Measurements from ENCODE around the gene SMYD3.
A peak's percentile ranks its signal among the peaks of the same experiment; 100 is the strongest.

Gene SMYD3

GRCh38 chr1:245888809-245889208 lies 618.3 kb downstream of the SMYD3 start:
- peak; percentile 41 to 72 (median 51) for DNase-seq

DNA sequence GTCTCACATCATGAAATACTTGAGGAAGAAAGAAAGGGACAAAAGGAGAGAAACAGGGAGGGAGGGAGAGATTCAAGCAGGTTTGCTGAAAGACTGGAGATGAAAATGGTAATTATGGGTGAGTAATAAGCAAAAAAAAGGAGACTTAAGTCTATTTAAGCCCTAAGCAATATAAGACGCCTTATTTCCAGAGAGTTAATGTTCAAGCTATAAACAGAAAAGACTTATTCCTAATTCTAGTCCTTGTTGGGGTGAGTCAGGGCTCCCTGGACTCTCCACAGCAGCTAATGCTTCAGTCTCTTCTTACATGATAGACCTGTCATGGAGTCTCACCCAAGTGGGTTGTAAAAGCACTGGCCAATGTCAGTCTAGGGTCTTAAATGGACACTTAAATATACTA lies 619.2 kb downstream of the SMYD3 start:
- no peak for DNase-seq

DNA sequence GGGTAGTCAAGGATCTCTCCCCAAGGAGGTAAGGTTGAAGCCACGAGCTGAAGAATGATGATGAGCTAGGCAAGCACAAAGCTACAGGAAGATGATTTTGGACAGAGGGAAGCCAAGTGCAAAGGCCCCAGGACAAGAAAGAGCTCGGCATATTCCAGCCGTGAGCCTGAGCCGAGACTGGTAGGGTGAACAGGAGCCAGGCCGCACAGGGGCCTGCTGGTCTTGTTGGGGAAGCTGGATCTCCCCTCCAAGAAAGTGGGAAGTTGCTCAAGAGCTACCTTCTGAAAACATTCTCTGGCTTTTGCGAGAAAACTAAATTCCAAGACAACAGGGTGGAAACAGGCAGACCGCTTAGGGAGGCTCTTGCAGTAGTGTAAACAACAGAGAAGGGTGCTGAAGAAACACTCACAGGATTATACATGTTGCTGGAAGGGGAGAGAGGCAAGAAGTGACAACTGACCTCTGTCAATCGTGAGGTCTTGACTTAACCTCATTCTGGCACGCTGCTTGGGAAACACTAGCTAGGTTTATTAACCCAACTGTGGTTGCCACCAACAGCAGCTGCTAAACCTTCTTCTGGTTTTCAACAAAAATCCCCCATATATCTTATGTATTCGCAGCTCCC lies 625.2 kb downstream of the SMYD3 start:
- DNase-seq: no peak

DNA sequence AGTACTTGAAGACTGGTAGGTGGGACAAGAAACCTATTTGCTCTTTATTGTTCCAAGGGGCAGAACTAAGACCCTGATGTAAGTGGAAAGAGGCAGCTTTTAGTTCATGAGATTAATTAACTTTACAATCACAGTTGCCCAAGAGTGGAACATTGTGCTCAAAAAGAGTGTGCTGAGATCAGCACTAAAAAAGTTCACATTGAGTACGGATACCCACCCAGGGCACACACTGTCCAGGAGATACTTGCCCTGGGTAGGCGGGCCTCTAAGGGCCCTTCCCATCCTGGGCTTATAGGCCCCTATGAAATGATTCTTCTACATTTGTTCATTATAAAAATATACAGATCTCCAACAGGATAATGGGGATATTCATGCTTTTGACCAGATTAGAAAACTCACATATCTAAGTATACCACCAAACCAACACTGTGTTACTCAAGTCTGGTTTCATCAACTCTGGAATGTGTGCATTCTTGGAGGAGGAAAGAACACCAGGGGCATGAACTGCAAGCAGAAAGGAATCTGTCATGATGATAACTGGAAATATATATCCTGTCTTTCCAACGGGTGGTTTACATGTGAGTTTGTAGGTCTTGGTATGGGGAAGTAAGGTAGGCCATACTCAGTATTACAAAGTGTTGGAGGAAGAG lies 626.2 kb downstream of the SMYD3 start:
- no peak for DNase-seq

- no peak for DNase-seq
Measured at GRCh38 chr1:245879091-245879490, 628.0 kb downstream of the SMYD3 start.

GRCh38 chr1:245878585-245878984 lies 628.5 kb downstream of the SMYD3 start:
- no peak for DNase-seq

DNA sequence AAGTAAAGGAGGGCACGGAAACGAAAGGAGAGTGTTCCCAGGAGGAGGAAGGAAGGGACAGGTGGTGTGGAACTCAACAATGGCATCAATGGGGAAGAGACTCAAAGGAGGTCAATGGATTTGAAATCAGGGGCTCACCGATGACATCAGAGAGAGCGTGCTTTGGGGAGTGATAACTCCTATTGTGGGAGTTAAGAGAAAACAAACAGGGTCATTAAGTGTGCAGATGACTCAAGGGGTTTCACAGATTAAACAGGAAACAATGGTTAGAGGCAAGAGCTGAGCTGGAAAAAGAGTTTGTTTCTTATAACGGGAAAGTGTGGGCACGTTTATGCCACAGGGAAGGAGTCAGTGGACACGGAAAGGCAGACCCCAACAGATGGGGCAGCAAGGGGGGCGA lies 629.1 kb downstream of the SMYD3 start:
- DNase-seq: no peak

DNA sequence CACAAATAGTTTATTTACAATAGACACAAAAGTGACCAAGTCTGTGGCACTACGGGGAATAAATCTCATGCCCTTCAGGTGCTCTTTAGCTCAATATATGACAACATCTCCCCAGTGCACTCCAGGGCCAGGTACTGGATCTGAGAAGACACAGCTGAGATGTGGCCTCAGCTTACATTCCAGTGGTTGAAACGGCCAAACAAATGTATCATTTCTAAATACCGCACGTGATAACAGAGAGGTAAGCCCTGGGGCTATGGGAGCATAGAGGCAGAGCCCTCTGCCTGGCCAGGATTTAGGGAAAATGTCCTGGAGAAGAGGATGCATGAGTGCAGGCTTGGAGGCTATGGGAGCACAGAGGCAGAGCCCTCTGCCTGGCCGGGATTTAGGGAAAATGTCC lies 630.5 kb downstream of the SMYD3 start:
- no peak for DNase-seq

- DNase-seq: no peak
Measured at GRCh38 chr1:245875581-245876261, 631.4 kb downstream of the SMYD3 start.

DNA sequence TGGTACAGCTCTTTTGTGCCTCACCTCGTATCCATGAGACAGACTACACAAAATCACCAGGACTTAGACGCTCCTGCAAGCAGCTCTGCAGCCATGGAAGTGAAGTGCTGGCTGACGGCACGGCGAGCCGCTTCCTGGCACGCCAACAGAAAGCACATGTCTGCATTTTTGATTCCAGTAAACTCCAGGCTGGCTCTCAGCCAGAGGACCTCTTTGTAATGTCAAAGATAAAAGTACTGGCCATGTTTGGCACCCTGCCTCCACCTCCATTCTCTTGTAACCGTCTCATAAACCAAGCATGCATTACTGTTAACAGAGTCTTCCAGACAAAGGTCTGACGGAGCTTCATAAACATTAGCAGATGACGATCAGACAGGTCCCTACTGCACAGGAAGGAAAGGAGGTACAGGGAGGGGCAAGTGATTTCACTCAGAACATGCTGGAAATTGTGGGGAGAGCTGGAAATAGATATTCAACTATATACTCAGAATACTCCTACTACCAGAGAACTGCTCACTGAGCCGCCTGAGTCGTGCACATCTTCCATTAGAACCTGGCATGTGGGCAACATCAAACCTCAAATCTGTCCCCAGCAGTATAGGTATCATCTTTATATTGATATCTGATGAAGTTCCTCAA lies 632.0 kb downstream of the SMYD3 start:
- DNase-seq: no peak

GRCh38 chr1:245873883-245874671 lies 633.0 kb downstream of the SMYD3 start:
- no peak for DNase-seq

GRCh38 chr1:245873068-245873467 lies 634.0 kb downstream of the SMYD3 start:
- no peak for DNase-seq

- DNase-seq: no peak
Measured at GRCh38 chr1:245872475-245872874, 634.6 kb downstream of the SMYD3 start.

GRCh38 chr1:245871915-245872314 lies 635.2 kb downstream of the SMYD3 start:
- DNase-seq: no peak

- no peak for DNase-seq
Measured at GRCh38 chr1:245871191-245871590, 635.9 kb downstream of the SMYD3 start.

DNA sequence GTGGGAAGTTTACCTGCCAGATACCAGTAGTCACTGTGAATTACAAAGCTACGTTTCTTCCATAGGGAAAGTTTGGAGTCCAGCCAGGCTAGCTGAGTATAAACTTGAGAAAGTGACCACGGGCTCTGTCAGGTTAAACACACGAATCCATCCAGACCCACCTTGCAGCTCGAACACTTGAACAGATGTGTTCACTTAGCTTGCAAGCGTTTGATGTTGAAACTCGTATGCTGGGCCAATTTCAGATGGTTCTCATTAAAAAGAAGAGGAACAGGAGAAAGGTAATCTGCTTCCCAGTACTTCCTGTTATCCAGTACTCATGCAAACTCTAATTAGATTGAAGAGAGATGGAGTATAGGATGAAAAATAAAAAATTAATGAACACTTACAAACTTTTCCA lies 636.4 kb downstream of the SMYD3 start:
- no peak for DNase-seq

- DNase-seq: no peak
Measured at GRCh38 chr1:245869847-245870246, 637.2 kb downstream of the SMYD3 start.

GRCh38 chr1:245867738-245868137 lies 639.3 kb downstream of the SMYD3 start:
- DNase-seq: no peak

DNA sequence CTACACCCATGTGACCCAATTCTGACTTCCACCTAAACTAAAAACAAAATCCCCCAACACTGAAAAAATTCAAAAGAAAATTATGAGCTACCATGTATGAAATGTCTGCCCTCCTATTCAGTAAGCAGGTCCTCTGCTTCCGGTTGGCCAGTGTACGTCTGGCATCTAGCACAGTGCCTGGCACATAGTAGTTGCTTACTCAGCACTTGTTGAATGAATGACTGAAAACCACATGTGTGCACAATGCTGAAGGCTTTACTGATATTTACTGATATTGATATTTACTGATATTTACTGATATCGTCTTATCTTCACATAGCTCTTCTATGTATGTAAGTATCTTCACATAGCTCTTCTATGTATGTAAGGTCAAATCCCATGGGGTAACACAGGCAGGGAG lies 642.2 kb downstream of the SMYD3 start:
- no peak for DNase-seq

DNA sequence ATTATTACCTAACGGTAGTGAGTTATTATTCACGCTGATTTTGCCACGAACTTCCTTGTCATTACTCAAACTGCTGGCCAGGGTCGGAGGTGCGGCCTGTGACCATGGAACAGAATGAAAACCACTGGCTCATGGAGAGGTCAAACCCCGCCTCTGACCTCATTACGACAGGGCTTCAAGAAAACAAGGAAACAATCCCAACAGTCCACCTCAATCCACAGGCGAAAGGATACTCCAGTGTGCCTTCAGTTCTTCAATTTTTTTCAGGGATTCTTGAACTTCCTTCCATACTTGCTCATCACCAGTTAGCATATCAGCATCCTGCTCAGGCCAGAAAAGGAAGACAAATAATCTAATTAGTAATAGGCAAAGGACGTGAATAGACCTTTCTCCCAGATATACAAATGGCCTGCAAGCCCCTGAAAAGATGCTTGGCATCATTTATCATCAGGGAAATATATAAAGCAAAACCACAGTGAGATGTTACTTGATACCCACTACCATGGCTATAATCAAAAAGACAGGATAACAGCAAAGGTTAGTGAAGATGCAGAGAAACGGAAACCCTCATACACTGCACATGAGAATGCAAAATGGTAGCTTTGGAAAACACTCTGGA lies 643.4 kb downstream of the SMYD3 start:
- no peak for DNase-seq

DNA sequence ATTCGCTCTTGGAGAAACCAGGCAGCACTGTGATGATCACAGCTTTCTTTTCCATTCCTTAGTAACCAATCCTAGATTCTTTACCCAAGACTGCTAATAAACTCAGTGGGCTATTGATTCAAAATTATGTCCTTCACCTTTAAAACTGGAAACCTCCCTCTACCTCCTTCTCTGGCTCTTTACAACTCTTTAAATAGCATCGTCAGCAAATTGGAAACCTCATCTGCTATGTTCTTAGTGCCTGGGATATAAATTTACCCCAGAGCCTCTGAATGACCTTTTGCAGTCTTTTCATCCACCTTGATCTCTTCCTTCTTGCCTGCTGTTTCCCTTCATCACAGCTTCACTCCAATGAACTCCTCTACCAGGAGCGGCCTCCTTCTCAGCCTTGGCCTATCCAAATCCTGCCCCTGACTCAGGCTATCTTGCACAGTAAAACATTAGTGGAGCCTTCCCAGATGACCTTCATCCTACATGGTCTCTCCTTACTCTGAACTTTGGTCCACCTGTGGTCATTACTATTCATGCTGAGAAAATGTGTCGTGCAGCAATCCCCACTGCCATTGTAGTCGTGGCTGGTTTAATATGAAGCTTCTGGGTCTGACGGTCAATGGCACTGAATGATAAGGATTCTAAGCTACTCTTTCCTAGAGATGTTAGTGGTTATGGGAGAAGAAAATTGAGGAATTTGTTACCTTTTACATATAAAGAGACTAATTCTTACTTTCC lies 644.1 kb downstream of the SMYD3 start:
- DNase-seq: no peak
